Ascending aorta (tissue), 2 donors: ENCODE results near the gene SLC14A1. TPM values are rescaled to one million over a fixed set of nuclear protein-coding genes. Genes with fewer than 3 reads are reported as not detected.

Source experiments
- DNase-seq, 2 donors: peaks; one replicate each; pipeline ENCODE4 v3.0.0-alpha.2; 2019; ENCODE audit warnings: low spot score in 2 of 2
- H3K27ac ChIP-seq, 2 donors: fragments of 200-600 bp; sonication (generic); one replicate each; pipeline ENCODE4 v1.5.1; 2016 to 2017; ENCODE audit warnings: mild to moderate bottlenecking in 1 of 2
- H3K27me3 ChIP-seq: fragments of 200-600 bp; sonication (generic); one replicate; pipeline ENCODE4 v1.5.1; 2017
- H3K36me3 ChIP-seq, 2 donors: fragments of 200-600 bp; sonication (generic); one replicate each; pipeline ENCODE4 v1.5.1; 2016
- H3K4me1 ChIP-seq, 2 donors: fragments of 200-600 bp; sonication (generic); one replicate each; pipeline ENCODE4 v1.5.1; 2016 to 2017; ENCODE audit warnings: mild to moderate bottlenecking in 1 of 2
- H3K4me3 ChIP-seq, 2 donors: fragments of 200-600 bp; sonication (generic); one replicate each; pipeline ENCODE4 v1.5.1; 2016 to 2017; ENCODE audit warnings: mild to moderate bottlenecking in 1 of 2
- H3K9me3 ChIP-seq, 2 donors: fragments of 200-600 bp; sonication (generic); one replicate each; pipeline ENCODE4 v1.5.1; 2016
- CTCF ChIP-seq, 3 experiments: fragments of 200-600 bp in 2 of 3; fragments of 450-650 bp in 1 of 3; sonication (generic) in 2 of 3; IDR thresholded peaks; one replicate each; pipeline ENCODE4 v1.5.1; 2016 to 2019; ENCODE audit warnings: antibody characterized with exemption in 3 of 3, mild to moderate bottlenecking in 1 of 3, moderate library complexity in 1 of 3
- intact Hi-C: fragments of 100-400 bp; cut with DNase I; formaldehyde crosslinking; loops from one replicate; pipeline ENCODE4 v1.15.1; 2023
- total RNA-seq: library from RNA; depleted of rRNA; stranded (reverse); fragments of >200 nt; gene quantifications from one replicate; pipeline ENCODE4 v1.1.0, GENCODE V29; 2016

The SLC14A1 gene
- total RNA-seq, 1 donor from 2014 or later = 42.7 TPM

- no peak for DNase-seq
- peaks cover 0 to 10% of the 10 kb centered on the region in 2 donors for H3K4me1 ChIP-seq
- no peaks in the 10 kb centered on the region for H3K27me3 ChIP-seq
- intact Hi-C loops = loop anchor here (1.0 to 2.0 kb wide), 3 partner anchors 19 to 63 kb away; partner anchors contain the start of gene SLC14A1
- H3K27ac ChIP-seq = peak overlapping the region; percentile 77 to 84
- no peaks in the 10 kb centered on the region for H3K36me3 ChIP-seq
- no peak for TF ChIP-seq CTCF (IDR thresholded peaks at IDR 0.05)
- H3K9me3 ChIP-seq = no peaks in the 10 kb centered on the region
- H3K4me3 ChIP-seq = peak overlapping the region; percentile 66 to 69
These were observed 51.8 kb downstream of the SLC14A1 start for GRCh38 chr18:45775743-45776142.

DNA sequence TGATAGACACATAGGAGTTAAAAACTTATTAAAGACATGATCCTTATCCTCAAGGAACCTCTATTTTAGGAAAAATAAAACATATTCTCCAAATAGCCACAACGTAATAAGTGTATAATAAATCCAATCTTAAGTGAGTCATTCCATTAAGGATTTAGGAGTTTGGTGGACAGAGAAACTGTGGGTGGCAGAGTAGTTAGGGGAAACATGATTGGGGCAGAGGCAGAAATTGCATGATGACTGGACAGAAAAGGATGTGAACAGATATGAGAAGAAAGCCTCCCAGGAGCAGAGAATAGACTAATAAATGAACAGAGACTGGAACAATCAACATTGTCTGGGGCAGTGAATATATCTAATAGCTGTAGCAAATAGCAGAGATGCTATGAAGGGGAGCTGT lies 53.4 kb downstream of the SLC14A1 start:
- no peak for DNase-seq
- no peaks in the 10 kb centered on the region for H3K9me3 ChIP-seq
- no peaks in the 10 kb centered on the region for H3K36me3 ChIP-seq
- no peak overlapping the region for H3K4me3 ChIP-seq
- no peaks in the 10 kb centered on the region for H3K27me3 ChIP-seq
- TF ChIP-seq CTCF (IDR thresholded peaks at IDR 0.05) = no peak
- H3K27ac ChIP-seq = peak overlapping the region in 1 of 2 donors; percentile 8
- intact Hi-C loops = no loop called here
- H3K4me1 ChIP-seq = peaks cover 0 to 8% of the 10 kb centered on the region in 2 donors

- Histone ChIP-seq H3K27me3 (no peaks in the 10 kb centered on the region), H3K9me3 (no peaks in the 10 kb centered on the region), H3K36me3 (no peaks in the 10 kb centered on the region), H3K27ac (no peak overlapping the region), H3K4me3 (no peak overlapping the region), H3K4me1 (peaks cover 0 to 2% of the 10 kb centered on the region in 2 donors)
- intact Hi-C loops = no loop called here
- TF ChIP-seq CTCF (IDR thresholded peaks at IDR 0.05) = no peak
- DNase-seq = no peak
These were observed 56.6 kb downstream of the SLC14A1 start for GRCh38 chr18:45780568-45780967.

- no peak for TF ChIP-seq CTCF (IDR thresholded peaks at IDR 0.05)
- intact Hi-C loops = no loop called here
- Histone ChIP-seq H3K9me3 (no peaks in the 10 kb centered on the region), H3K27me3 (no peaks in the 10 kb centered on the region), H3K27ac (no peak overlapping the region), H3K4me1 (no peaks in the 10 kb centered on the region), H3K4me3 (no peak overlapping the region), H3K36me3 (no peaks in the 10 kb centered on the region)
- DNase-seq = no peak
These were observed 58.7 kb downstream of the SLC14A1 start for GRCh38 chr18:45782662-45783061.

DNA sequence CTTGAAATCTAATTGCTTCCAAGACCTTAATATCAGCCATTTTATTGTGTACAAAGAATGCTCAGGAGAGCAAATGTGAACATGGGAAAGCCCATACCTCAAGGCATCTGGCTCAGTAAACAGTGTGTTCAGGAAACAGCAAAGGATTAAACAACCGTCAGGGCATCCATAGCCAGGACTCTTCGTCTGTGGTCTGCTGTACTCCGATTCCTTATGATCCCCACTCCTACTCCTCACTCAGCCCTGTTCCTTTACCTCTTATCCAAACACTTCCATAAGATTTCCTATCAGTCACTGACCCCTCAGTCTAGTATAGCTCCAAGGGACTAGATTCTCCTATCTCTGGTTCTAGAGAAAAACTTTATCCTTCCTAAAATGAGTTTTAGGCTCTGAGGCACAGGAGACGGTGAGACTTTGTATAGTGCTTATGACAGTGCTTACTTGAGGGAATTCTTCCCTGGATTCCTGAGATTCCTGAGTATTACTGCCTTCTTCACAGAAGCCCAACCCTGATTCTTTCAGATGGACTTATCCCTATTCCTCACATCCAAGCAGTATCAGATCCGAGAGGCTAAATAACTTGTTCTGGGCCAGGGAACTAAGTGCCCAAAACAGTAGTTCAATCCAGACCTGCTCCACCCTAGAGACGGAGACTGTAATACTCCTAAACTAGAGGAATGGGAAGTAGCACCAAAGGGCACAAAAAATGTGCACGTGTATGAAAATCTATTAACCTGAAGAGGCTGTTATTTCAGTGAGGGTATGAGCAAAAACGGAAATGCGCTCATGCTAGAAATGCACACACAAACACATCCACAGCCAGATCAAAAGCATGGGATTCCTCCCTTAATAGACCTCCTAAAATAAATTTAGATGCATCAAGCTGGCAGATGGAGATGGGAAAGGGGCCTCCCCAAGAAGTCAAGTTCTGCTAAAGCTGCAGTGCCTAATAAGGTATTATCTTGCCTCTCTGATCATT lies 59.4 kb downstream of the SLC14A1 start:
- Histone ChIP-seq H3K9me3 (no peaks in the 10 kb centered on the region), H3K4me1 (no peaks in the 10 kb centered on the region), H3K4me3 (no peak overlapping the region), H3K36me3 (no peaks in the 10 kb centered on the region), H3K27ac (no peak overlapping the region), H3K27me3 (no peaks in the 10 kb centered on the region)
- intact Hi-C loops = no loop called here
- no peak for TF ChIP-seq CTCF (IDR thresholded peaks at IDR 0.05)
- DNase-seq = no peak
